ENCODE data around the gene CTBS. TPM values are rescaled to one million over a fixed set of nuclear protein-coding genes. Genes with fewer than 3 reads are reported as not detected.
"Not testable (repeated sequence)": the region's sequence is repeated elsewhere in the genome, so short reads cannot be mapped to it uniquely, and the experiment has no call there.

CTBS gene
- total and polyA plus RNA-seq, 5 donors = 5.0 to 13.3 (median 10.8) TPM

DNA sequence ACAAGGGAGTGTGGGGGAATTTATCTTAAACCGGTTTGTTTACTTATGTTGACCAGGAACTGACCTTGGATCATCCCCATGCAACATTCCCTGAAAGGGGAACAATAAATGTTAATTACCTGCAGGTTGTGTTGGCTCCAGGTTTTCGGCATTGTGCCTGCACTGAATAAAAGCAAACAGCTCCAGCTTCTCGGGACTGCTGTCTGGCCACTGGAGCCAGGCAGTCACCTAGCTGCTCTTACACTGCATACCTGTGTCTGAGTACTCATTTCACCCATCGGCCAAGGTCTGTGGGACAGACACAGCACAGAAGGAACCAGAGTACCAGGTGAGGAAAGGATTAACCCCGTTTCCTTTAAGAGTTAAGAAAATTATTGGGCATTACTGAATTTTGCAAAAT lies 32.7 kb upstream of the CTBS start:
- intact Hi-C loops (cut with DNase I) = loop anchor here in 2 of 4 donors (10.0 kb wide), 3 partner anchors 152 to 472 kb away; no protein-coding TSS in a partner anchor
- H3K27ac ChIP-seq (ENCODE audit: low read length) = no peak overlapping the region
- no peaks in the 10 kb centered on the region for H3K9me3 ChIP-seq (ENCODE audit: control insufficient read depth, low read length)
- H3K4me1 ChIP-seq (ENCODE audit: control insufficient read depth, insufficient read depth, low read length) = no peaks in the 10 kb centered on the region
- no peak for DNase-seq
- no peak for ATAC-seq
- H3K4me3 ChIP-seq (ENCODE audit: low read length) = no peak overlapping the region
- H3K27me3 ChIP-seq (ENCODE audit: control insufficient read depth, insufficient read depth) = no peaks in the 10 kb centered on the region
- 87% methylated on average over 5 of the region's 5 CpGs for WGBS

GRCh38 chr1:84605157-84605556 lies 30.9 kb upstream of the CTBS start:
- H3K27ac ChIP-seq (ENCODE audit: low read length) = no peak overlapping the region
- no peaks in the 10 kb centered on the region for H3K4me1 ChIP-seq (ENCODE audit: control insufficient read depth, insufficient read depth, low read length)
- WGBS = 96% methylated on average over 1 of the region's 1 CpG
- no peak overlapping the region for H3K4me3 ChIP-seq (ENCODE audit: low read length)
- DNase-seq (no peak), ATAC-seq (no peak)
- intact Hi-C loops (cut with DNase I) = loop anchor here in 2 of 4 donors (10.0 kb wide), 3 partner anchors 150 to 470 kb away; no protein-coding TSS in a partner anchor
- H3K27me3 ChIP-seq (ENCODE audit: control insufficient read depth, insufficient read depth) = no peaks in the 10 kb centered on the region
- no peaks in the 10 kb centered on the region for H3K9me3 ChIP-seq (ENCODE audit: control insufficient read depth, low read length)

DNA sequence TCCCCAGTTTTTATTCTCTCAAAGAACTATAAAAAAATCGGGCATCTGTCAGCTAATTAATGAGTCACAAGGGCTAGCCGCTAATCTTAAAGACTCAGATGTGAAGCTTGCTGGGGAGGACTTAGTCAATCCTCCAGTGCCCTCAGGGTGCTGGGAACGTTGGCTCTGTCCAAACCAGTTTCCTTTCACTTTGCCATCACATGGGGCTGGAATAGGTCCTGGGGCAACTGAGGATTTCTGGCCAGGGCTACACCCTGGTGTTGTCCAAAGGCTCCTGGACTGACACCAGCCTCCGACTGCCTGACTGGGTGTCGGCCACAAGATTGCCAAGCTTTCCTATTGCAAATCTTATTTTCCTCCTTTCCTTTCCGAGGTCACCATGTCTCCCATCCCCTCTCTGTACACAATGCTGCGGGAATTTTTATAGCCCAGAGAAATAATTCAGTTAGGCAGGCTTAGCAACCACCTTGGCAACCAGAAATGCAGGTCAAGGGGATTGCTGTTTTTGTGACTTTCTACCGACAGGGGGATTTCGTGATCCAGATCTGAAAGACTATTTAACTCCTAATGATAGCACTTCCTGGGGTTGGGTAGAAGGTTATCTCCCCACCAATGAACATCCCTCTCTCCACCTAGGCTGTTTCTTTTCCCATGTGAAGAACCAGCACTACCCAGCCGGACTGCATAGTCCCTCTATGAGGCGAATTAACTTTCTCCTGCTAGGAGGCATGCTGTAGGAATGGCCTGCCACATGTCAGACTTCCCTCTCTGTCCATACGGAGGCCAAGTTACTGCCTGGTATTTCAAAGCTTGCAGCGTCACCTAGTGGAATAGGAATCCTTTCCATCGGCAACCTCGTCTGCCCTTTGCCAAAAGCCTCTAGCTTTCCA lies 29.9 kb upstream of the CTBS start:
- ATAC-seq (peak; percentile 88), DNase-seq (peak; percentile 59 to 79 (median 73))
- WGBS = 31% methylated on average over 15 of the region's 15 CpGs
- peaks cover 2% of the 10 kb centered on the region for H3K4me1 ChIP-seq (ENCODE audit: control insufficient read depth, insufficient read depth, low read length)
- H3K27ac ChIP-seq (ENCODE audit: low read length) = peak overlapping the region; percentile 79
- peak overlapping the region; percentile 46 for H3K4me3 ChIP-seq (ENCODE audit: low read length)
- no peaks in the 10 kb centered on the region for H3K27me3 ChIP-seq (ENCODE audit: control insufficient read depth, insufficient read depth)
- intact Hi-C loops (cut with DNase I) = loop anchor here in 3 of 4 donors (5.0 to 10.0 kb wide), 4 partner anchors 149 to 469 kb away; no protein-coding TSS in a partner anchor
- no peaks in the 10 kb centered on the region for H3K9me3 ChIP-seq (ENCODE audit: control insufficient read depth, low read length)

- no peak overlapping the region for H3K4me3 ChIP-seq (ENCODE audit: low read length)
- H3K27ac ChIP-seq (ENCODE audit: low read length) = peak overlapping the region; percentile 79
- H3K27me3 ChIP-seq (ENCODE audit: control insufficient read depth, insufficient read depth) = no peaks in the 10 kb centered on the region
- intact Hi-C loops (cut with DNase I) = loop anchor here in 3 of 4 donors (5.0 to 10.0 kb wide), 4 partner anchors 148 to 468 kb away; no protein-coding TSS in a partner anchor
- WGBS = 22% methylated on average over 2 of the region's 2 CpGs
- DNase-seq (peak in 1 of 3 donors; percentile 52), ATAC-seq (peak; percentile 59 to 83)
- H3K9me3 ChIP-seq (ENCODE audit: control insufficient read depth, low read length) = no peaks in the 10 kb centered on the region
- H3K4me1 ChIP-seq (ENCODE audit: control insufficient read depth, insufficient read depth, low read length) = peaks cover 2% of the 10 kb centered on the region
These were observed 29.0 kb upstream of the CTBS start for GRCh38 chr1:84603223-84603622.

- Histone ChIP-seq H3K27ac (ENCODE audit: low read length) (no peak overlapping the region), H3K4me1 (ENCODE audit: control insufficient read depth, insufficient read depth, low read length) (peaks cover 2% of the 10 kb centered on the region), H3K4me3 (ENCODE audit: low read length) (no peak overlapping the region), H3K27me3 (ENCODE audit: control insufficient read depth, insufficient read depth) (no peaks in the 10 kb centered on the region), H3K9me3 (ENCODE audit: control insufficient read depth, low read length) (no peaks in the 10 kb centered on the region)
- intact Hi-C loops (cut with DNase I) = loop anchor here in 3 of 4 donors (5.0 to 10.0 kb wide), 4 partner anchors 146 to 466 kb away; no protein-coding TSS in a partner anchor
- no peak for ATAC-seq
- 82% methylated on average over 5 of the region's 5 CpGs for WGBS
- DNase-seq = no peak
These were observed 26.6 kb upstream of the CTBS start for GRCh38 chr1:84600796-84601195.

DNA sequence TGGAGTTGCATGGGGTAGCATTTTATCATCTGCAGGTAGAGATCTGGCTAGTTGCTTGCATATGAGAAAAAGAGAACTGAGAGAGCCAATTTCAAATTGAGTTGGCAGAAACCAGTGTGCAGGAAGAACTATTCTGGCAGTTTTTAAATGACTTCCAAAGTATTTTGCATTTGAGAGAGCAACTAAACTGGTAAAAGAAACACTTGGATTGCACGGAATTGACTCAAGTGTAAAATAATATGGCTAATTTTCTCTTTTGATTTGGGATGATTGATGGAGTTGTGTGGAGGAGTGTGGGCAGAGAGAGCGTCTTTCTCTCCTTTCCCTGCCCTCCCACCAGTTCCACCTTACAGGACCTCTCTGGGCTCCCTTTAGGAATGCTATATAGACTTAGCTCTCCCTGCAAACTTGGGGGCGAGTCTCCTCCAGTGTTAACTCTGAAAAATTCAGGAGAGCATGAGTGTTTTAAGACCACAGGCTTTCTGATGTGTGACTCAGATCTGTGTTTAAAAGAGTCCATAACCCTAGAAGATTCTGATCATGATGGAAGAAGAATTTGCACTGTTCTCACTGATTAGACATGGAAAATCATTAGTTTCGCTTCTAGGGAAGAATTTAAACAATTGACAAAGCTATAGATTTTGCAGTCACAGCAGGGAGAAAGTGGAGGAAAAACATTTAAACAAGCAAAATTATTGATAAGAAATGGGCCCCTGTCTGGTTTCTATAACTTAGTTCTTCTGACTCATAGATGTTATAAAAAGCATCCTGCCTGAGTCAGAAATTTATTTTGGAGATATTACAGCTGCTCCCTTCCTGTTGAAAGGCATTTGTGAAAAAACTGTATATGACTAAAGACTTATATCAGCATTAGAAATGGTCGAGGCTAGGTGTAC lies 24.9 kb upstream of the CTBS start:
- intact Hi-C loops (cut with DNase I) = no loop called here
- DNase-seq (no peak), ATAC-seq (peak in 1 of 2 donors; percentile 30)
- Histone ChIP-seq H3K4me1 (ENCODE audit: control insufficient read depth, insufficient read depth, low read length) (peaks cover 2% of the 10 kb centered on the region), H3K9me3 (ENCODE audit: control insufficient read depth, low read length) (no peaks in the 10 kb centered on the region), H3K27ac (ENCODE audit: low read length) (no peak overlapping the region), H3K27me3 (ENCODE audit: control insufficient read depth, insufficient read depth) (no peaks in the 10 kb centered on the region), H3K4me3 (ENCODE audit: low read length) (no peak overlapping the region)
- WGBS = 51% methylated on average over 5 of the region's 5 CpGs

GRCh38 chr1:84598418-84598817 lies 24.2 kb upstream of the CTBS start:
- Histone ChIP-seq H3K4me3 (ENCODE audit: low read length) (no peak overlapping the region), H3K4me1 (ENCODE audit: control insufficient read depth, insufficient read depth, low read length) (peaks cover 2% of the 10 kb centered on the region), H3K9me3 (ENCODE audit: control insufficient read depth, low read length) (no peaks in the 10 kb centered on the region), H3K27me3 (ENCODE audit: control insufficient read depth, insufficient read depth) (no peaks in the 10 kb centered on the region), H3K27ac (ENCODE audit: low read length) (no peak overlapping the region)
- WGBS = 72% methylated on average over 3 of the region's 3 CpGs
- no peak for DNase-seq
- no peak for ATAC-seq
- intact Hi-C loops (cut with DNase I) = no loop called here

- intact Hi-C loops (cut with DNase I) = no loop called here
- Histone ChIP-seq H3K27ac (ENCODE audit: low read length) (no peak overlapping the region), H3K4me3 (ENCODE audit: low read length) (no peak overlapping the region), H3K27me3 (ENCODE audit: control insufficient read depth, insufficient read depth) (no peaks in the 10 kb centered on the region), H3K9me3 (ENCODE audit: control insufficient read depth, low read length) (no peaks in the 10 kb centered on the region), H3K4me1 (ENCODE audit: control insufficient read depth, insufficient read depth, low read length) (peaks cover 2% of the 10 kb centered on the region)
- ATAC-seq (no peak), DNase-seq (no peak)
- 97% methylated on average over 1 of the region's 1 CpG for WGBS
These were observed 22.8 kb upstream of the CTBS start for GRCh38 chr1:84597011-84597410.

DNA sequence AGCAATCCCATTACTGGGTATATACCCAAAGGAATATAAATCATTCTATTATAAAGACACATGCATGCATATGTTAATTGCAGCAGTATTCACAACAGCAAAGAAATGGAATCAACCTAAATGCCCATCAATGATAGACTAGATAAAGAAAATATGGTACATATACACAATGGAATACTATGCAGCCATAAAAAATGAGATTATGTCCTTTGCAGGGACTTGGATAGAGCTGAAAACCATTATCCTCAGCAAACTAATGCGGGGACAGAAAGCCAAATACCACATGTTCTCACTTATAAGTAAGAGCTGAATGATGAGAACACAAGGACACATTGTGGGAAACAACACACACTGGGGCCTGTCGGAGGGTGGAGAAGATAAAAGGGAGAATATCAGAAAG lies 20.7 kb upstream of the CTBS start:
- 87% methylated on average over 2 of the region's 2 CpGs for WGBS
- H3K27ac ChIP-seq (ENCODE audit: low read length); H3K9me3 ChIP-seq (ENCODE audit: control insufficient read depth, low read length); H3K4me1 ChIP-seq (ENCODE audit: control insufficient read depth, insufficient read depth, low read length); ATAC-seq; H3K27me3 ChIP-seq (ENCODE audit: control insufficient read depth, insufficient read depth); intact Hi-C loops (cut with DNase I); H3K4me3 ChIP-seq (ENCODE audit: low read length); DNase-seq: not testable (repeated sequence)

GRCh38 chr1:84587099-84587498 lies 12.9 kb upstream of the CTBS start:
- Histone ChIP-seq H3K27ac (ENCODE audit: low read length) (no peak overlapping the region), H3K4me1 (ENCODE audit: control insufficient read depth, insufficient read depth, low read length) (no peaks in the 10 kb centered on the region), H3K4me3 (ENCODE audit: low read length) (no peak overlapping the region), H3K27me3 (ENCODE audit: control insufficient read depth, insufficient read depth) (no peaks in the 10 kb centered on the region), H3K9me3 (ENCODE audit: control insufficient read depth, low read length) (no peaks in the 10 kb centered on the region)
- intact Hi-C loops (cut with DNase I) = no loop called here
- WGBS = 78% methylated on average over 3 of the region's 3 CpGs
- ATAC-seq (no peak), DNase-seq (no peak)

Data from right cardiac atrium (tissue), 5 donors.